ENCODE data around the gene ACBD3.
A peak's percentile ranks its signal among the peaks of the same experiment; 100 is the strongest.

The ACBD3 gene

DNA sequence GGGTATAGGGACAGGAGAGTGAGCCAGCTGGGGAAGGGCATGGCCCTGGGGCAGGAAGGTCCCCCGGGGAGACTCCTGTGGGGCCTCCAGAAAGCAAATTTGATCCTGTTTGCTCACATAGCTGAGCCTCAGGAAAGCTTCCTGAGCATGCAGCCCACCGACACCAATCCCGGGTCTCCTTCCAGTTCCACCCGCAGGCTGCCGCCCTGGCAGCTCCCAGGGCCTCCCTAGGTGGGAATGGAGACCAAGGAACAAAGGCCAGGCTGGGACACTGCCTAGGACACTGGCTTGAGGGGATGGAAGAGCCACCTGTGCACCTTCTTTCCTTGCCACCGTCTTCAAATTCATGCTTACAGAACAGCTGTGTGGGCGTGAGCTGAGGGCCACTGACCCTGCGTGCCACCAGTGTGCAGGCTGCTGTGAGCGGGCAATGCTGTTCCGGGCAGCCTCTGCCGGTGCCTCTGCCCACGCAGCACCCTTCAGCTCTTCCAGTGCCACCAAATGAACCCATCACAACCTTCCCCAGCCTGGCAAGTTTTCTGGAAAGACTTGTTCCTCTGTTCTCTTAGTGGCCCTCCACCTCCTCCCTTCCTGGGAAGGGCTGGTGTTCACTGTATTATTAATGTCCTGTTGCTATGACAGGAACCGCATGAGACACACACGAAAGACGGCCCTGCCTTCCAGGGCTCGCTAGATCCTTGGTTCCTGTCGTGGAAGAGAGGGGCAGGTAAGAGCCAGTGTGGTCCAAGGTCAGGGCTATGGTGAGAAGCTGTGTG is 53.6 kb downstream of the ACBD3 start:
- H3K4me1 ChIP-seq (ENCODE audit: control insufficient read depth, low read length) = peaks cover 56% of the 10 kb centered on the region
- H3K9me3 ChIP-seq (ENCODE audit: control insufficient read depth, insufficient read depth, low read length) = peaks cover 6% of the 10 kb centered on the region; the same call in 1 of the 2 replicates
- peak overlapping the region; percentile 42 for H3K4me3 ChIP-seq (ENCODE audit: low read length)
- TF ChIP-seq CTCF (IDR thresholded peaks at IDR 0.05; ENCODE audit: low read depth, low read length, poor library complexity, severe bottlenecking) (no peak), EZH2phosphoT487 (IDR thresholded peaks at IDR 0.05; ENCODE audit: borderline replicate concordance, low read length) (no peak)
- peaks cover under 1% of the 10 kb centered on the region for H3F3A ChIP-seq (ENCODE audit: control insufficient read depth, insufficient read depth)
- H4K20me1 ChIP-seq (ENCODE audit: control insufficient read depth, insufficient read depth, low read depth, low read length) = no peaks in the 10 kb centered on the region
- peak overlapping the region; percentile 44 for H3K4me2 ChIP-seq (ENCODE audit: low read length)
- no peaks in the 10 kb centered on the region for H3K79me2 ChIP-seq (ENCODE audit: control insufficient read depth, low read length)
- H3K27me3 ChIP-seq (ENCODE audit: control insufficient read depth, low read length) = no peaks in the 10 kb centered on the region
- H3K9me2 ChIP-seq (replicated peaks; ENCODE audit: control insufficient read depth, low read length) = no peaks in the 10 kb centered on the region
- H3K36me3 ChIP-seq (ENCODE audit: control insufficient read depth, low read length) = no peaks in the 10 kb centered on the region
- no peak overlapping the region for H3K27ac ChIP-seq (ENCODE audit: low read depth, low read length)

DNA sequence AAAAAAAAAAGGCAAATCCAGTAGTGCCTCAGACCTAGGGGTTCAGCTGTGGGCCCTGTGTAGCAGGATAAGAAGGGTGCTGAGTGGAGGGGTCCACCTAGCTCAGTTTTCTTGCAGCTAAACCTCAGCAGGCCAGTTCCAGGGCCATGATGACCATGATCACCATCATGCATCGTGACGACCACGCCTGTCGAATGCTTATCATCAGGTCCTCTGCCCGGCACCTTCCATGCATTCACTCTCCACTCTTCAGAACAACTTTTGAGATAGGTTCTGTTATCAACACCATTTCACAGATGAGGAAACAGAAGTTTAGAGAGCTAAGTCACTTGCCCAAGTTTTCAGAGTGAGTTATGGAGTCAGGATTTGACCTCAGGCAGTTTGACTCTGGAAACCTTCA is 54.9 kb downstream of the ACBD3 start:
- Histone ChIP-seq H3K4me3 (ENCODE audit: low read length) (no peak overlapping the region), H4K20me1 (ENCODE audit: control insufficient read depth, insufficient read depth, low read depth, low read length) (no peaks in the 10 kb centered on the region), H3K9me3 (ENCODE audit: control insufficient read depth, insufficient read depth, low read length) (peaks cover 6% of the 10 kb centered on the region; the same call in 1 of the 2 replicates), H3K27ac (ENCODE audit: low read depth, low read length) (no peak overlapping the region), H3K4me1 (ENCODE audit: control insufficient read depth, low read length) (peaks cover 69% of the 10 kb centered on the region), H3K27me3 (ENCODE audit: control insufficient read depth, low read length) (no peaks in the 10 kb centered on the region), H3K4me2 (ENCODE audit: low read length) (peak overlapping the region; percentile 44), H3K9me2 (replicated peaks; ENCODE audit: control insufficient read depth, low read length) (no peaks in the 10 kb centered on the region), H3F3A (ENCODE audit: control insufficient read depth, insufficient read depth) (peaks cover 8% of the 10 kb centered on the region), H3K36me3 (ENCODE audit: control insufficient read depth, low read length) (no peaks in the 10 kb centered on the region), H3K79me2 (ENCODE audit: control insufficient read depth, low read length) (no peaks in the 10 kb centered on the region)
- no peak for TF ChIP-seq EZH2phosphoT487 (IDR thresholded peaks at IDR 0.05; ENCODE audit: borderline replicate concordance, low read length)
- TF ChIP-seq CTCF (IDR thresholded peaks at IDR 0.05; ENCODE audit: low read depth, low read length, poor library complexity, severe bottlenecking) = no peak

DNA sequence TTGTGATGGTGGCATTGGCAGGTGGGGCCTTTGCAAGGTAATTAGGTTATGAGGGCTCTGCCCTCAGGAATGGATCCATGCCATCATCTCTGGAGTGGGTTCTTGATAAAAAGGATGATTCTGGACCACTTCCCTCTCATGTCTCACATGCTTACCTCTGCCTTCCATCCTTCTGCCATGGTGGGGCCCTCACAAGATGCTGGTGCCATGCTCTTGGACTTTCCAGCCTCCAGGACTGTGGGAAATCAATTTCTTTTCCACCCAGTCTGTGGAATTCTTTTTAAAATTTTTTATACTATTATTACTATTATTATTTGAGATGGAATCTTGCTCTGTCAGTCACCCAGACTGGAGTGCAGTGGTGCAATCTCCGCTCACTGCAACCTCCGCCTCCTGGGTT is 57.3 kb downstream of the ACBD3 start:
- Histone ChIP-seq H4K20me1 (ENCODE audit: control insufficient read depth, insufficient read depth, low read depth, low read length) (no peaks in the 10 kb centered on the region), H3K9me2 (replicated peaks; ENCODE audit: control insufficient read depth, low read length) (no peaks in the 10 kb centered on the region), H3K36me3 (ENCODE audit: control insufficient read depth, low read length) (no peaks in the 10 kb centered on the region), H3K79me2 (ENCODE audit: control insufficient read depth, low read length) (no peaks in the 10 kb centered on the region), H3K4me1 (ENCODE audit: control insufficient read depth, low read length) (peaks cover 79% of the 10 kb centered on the region), H3K27me3 (ENCODE audit: control insufficient read depth, low read length) (no peaks in the 10 kb centered on the region), H3K4me3 (ENCODE audit: low read length) (no peak overlapping the region), H3K4me2 (ENCODE audit: low read length) (no peak overlapping the region), H3K9me3 (ENCODE audit: control insufficient read depth, insufficient read depth, low read length) (peaks cover 6% of the 10 kb centered on the region; the same call in 1 of the 2 replicates), H3F3A (ENCODE audit: control insufficient read depth, insufficient read depth) (peaks cover 12% of the 10 kb centered on the region), H3K27ac (ENCODE audit: low read depth, low read length) (no peak overlapping the region)
- TF ChIP-seq EZH2phosphoT487 (IDR thresholded peaks at IDR 0.05; ENCODE audit: borderline replicate concordance, low read length) = no peak
- TF ChIP-seq CTCF (IDR thresholded peaks at IDR 0.05; ENCODE audit: low read depth, low read length, poor library complexity, severe bottlenecking) = no peak

Measured in DOHH2 (cell line).